ENCODE data around the gene CPT1A. TPM values are rescaled to one million over a fixed set of nuclear protein-coding genes. Genes with fewer than 3 reads are reported as not detected.
"Not testable (repeated sequence)": the region's sequence is repeated elsewhere in the genome, so short reads cannot be mapped to it uniquely, and the experiment has no call there.

Gene CPT1A
- total RNA-seq, 2 experiments from 2014 or later = 15.3 to 16.1 TPM

DNA sequence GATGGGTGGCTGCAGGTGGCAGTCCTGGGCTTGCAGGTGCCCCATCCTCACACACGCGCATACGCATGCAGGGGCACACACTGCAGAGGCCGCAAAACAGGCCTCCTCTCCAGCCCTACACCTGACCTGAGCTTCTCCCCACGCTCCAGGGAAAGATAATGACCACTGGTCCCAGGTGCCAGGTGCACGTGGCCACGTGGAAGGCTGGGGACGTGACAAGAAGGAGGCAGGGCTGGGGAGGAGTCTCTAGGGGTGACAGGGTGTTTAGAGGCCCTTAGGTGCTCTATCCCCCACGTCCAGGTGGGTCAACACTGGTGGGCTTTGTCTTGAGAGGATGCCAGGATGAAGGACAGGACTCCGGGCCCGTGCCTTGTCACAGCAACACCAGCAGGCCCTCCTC, 23.5 kb upstream of the CPT1A start:
- Mint-ChIP-seq H3K4me3 (no peak overlapping the region), H3K27ac (no peak overlapping the region), H3K4me1 (ENCODE audit: low read depth) (peaks cover 10% of the 10 kb centered on the region), H3K9me3 (peaks cover 4% of the 10 kb centered on the region), H3K27me3 (ENCODE audit: low read depth) (peaks cover 14% of the 10 kb centered on the region), H3K36me3 (ENCODE audit: low read depth) (peaks cover 3% of the 10 kb centered on the region)
- intact Hi-C loops (cut with micrococcal nuclease) = no loop called here
- CTCF ChIA-PET = no interaction called here
- DNase-seq = no peak

DNA sequence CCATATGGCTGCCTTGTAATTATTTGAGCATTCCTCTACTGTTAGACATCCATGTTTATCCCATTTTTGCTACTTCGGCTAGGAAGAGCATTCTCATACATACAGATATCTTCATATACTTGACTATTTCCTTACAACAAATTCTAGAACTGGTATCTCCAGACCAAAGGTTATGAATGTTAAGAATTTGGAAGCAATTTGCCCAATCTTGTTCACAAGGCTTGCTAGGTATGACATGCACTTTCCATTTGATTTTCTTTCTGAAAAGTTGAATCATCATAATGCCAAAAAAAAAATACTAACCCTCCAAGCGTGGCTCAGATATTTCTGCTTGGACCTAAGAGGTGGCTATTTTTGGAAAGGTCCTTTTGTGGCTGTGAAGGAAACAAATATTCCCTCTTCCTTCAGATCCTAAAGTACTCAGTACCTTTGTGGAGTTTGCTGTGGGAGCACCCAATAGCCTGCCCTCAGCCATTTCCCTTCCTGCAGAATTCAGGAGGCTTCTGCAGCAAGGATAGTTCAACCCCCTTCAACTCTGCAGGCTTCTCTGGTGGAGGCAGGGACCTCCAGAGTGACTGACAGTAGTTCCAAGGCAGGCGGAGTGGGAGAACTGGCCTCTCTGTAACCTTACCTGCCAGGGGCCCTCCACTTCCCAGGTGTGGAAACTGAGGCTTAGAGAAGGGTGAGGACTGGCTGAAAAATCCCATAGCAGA, 22.0 kb upstream of the CPT1A start:
- H3K4me3 Mint-ChIP-seq = no peak overlapping the region
- no peaks in the 10 kb centered on the region for H3K4me1 Mint-ChIP-seq (ENCODE audit: low read depth)
- peaks cover 4% of the 10 kb centered on the region for H3K9me3 Mint-ChIP-seq
- peaks cover 3% of the 10 kb centered on the region for H3K36me3 Mint-ChIP-seq (ENCODE audit: low read depth)
- CTCF ChIA-PET = interaction anchor here (0.6 kb wide), 2 partner anchors 13 to 844 kb away, joined by 3 read pairs; no protein-coding TSS in a partner anchor
- no peak overlapping the region for H3K27ac Mint-ChIP-seq
- DNase-seq = no peak
- peaks cover 3% of the 10 kb centered on the region for H3K27me3 Mint-ChIP-seq (ENCODE audit: low read depth)
- intact Hi-C loops (cut with micrococcal nuclease) = no loop called here

DNA sequence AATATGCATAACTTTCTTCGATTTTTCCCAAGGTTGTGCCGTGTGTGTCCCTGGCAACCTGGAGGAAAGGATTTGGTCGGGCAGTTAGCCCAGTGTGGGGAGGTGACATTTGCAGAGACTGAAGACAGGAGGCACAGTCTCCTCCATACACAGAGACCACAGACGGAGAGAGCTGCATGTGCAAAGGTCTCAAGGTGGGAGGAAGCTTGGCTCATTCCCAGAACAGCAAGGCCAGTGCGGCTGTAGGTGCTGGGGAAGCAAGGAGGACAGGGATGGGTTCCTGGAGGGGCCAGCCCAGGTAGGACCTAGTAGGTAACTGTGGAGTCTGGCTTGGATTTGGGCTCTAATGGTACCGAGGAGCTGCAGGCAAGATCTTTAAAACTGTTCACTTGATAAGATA, 20.7 kb upstream of the CPT1A start:
- CTCF ChIA-PET = no interaction called here
- peaks cover 3% of the 10 kb centered on the region for H3K36me3 Mint-ChIP-seq (ENCODE audit: low read depth)
- H3K4me1 Mint-ChIP-seq (ENCODE audit: low read depth) = no peaks in the 10 kb centered on the region
- intact Hi-C loops (cut with micrococcal nuclease) = no loop called here
- H3K27ac Mint-ChIP-seq = no peak overlapping the region
- H3K4me3 Mint-ChIP-seq = no peak overlapping the region
- no peaks in the 10 kb centered on the region for H3K27me3 Mint-ChIP-seq (ENCODE audit: low read depth)
- peaks cover 4% of the 10 kb centered on the region for H3K9me3 Mint-ChIP-seq
- DNase-seq = no peak

DNA sequence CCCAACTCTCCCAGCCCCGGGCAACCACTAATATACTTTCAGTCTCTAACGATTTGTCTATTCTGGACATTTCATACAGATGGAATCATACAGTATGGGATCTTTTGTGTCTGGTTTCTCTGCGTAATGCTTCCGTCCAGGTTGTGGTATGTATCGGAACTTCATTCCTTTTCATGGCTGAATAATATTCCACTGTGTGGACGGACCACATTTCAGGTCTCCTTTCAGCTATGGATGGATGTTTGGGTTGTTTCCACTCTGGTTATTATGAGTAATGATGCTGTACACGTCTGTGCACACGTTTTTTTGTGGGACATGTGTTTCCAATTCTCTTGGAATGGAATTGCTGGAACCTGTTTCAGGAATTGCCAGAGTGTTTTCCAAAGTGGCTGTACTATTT, 17.4 kb upstream of the CPT1A start:
- Mint-ChIP-seq H3K27ac (no peak overlapping the region), H3K4me1 (ENCODE audit: low read depth) (peaks cover 4% of the 10 kb centered on the region)
- CTCF ChIA-PET = interaction anchor here (0.7 kb wide), 1 partner anchor 434 kb away, joined by 4 read pairs; no protein-coding TSS in a partner anchor

DNA sequence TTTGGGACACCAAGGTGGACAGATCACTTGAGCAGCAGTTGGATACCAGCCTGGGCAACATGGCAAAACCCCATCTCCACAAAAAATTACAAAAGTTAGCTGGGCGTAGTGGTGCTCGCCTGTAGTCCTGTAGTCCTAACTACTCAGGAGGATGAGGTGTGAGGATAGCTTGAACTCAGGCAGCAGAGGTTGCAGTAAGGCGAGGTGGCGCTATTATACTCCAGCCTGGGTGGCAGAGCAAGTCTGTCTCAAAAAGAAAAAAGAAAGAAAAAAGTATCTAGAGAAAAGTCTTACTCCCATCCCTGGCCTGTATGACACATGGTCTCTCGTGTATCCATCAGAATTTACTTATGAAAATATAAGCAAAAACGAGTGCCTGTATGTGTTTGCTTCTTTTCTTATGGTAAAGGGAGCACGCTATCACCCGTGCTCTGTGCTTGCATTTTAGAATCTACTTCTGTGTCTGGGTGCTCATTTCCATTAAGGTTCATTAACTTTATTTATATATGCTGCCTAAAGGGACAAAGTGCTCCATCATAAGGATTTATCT, 15.4 kb upstream of the CPT1A start:
- intact Hi-C loops (cut with micrococcal nuclease) = no loop called here
- peaks cover 4% of the 10 kb centered on the region for H3K4me1 Mint-ChIP-seq (ENCODE audit: low read depth)
- no peaks in the 10 kb centered on the region for H3K9me3 Mint-ChIP-seq

More for the DNA sequence above, 17.4 kb upstream of the CPT1A start:
- peaks cover 4% of the 10 kb centered on the region for H3K9me3 Mint-ChIP-seq
- no peak overlapping the region for H3K4me3 Mint-ChIP-seq
- H3K36me3 Mint-ChIP-seq (ENCODE audit: low read depth) = peaks cover 2% of the 10 kb centered on the region
- no peak for DNase-seq
- peaks cover 7% of the 10 kb centered on the region for H3K27me3 Mint-ChIP-seq (ENCODE audit: low read depth)
- intact Hi-C loops (cut with micrococcal nuclease) = no loop called here

DNA sequence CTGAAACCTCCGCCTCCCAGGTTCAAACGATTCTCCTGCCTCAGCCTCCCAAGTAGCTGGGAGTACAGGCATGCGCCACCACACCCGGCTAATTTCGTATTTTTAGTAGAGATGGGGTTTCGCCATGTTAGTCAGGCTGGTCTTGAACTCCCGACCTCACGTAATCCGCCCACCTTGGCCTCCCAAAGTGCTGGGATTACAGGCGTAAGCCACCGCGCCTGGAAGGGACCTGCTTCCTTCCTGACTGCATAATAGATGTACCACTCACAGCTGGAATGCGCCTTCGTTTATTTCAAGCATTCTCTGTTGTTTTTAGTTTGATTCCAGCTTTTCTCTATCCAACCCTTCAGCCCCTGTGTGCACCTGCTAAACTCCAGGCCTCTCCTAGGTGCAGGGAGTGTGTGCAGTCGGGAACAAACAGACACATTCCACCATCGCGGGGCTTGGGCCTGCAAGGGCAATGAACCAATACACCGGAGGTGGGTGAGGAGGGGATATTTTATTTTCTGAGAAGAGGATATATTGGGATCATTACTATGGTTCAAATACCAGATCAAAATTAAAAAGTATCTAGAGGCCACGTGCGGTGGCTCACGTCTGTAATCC, 14.8 kb upstream of the CPT1A start:
- H3K36me3 Mint-ChIP-seq (ENCODE audit: low read depth); H3K27ac Mint-ChIP-seq; intact Hi-C loops (cut with micrococcal nuclease); H3K9me3 Mint-ChIP-seq; DNase-seq; H3K4me1 Mint-ChIP-seq (ENCODE audit: low read depth); H3K4me3 Mint-ChIP-seq: not testable (repeated sequence)
- peaks cover 19% of the 10 kb centered on the region for H3K27me3 Mint-ChIP-seq (ENCODE audit: low read depth)
- CTCF ChIA-PET = interaction anchor here (0.6 to 0.7 kb wide), 2 partner anchors 18 to 55 kb away, joined by 3 to 4 read pairs; no protein-coding TSS in a partner anchor

More for the DNA sequence above, 15.4 kb upstream of the CPT1A start:
- H3K27ac Mint-ChIP-seq = no peak overlapping the region
- CTCF ChIA-PET = interaction anchor here (0.6 kb wide), 1 partner anchor 19 kb away, joined by 3 read pairs; no protein-coding TSS in a partner anchor
- no peak for DNase-seq
- H3K27me3 Mint-ChIP-seq (ENCODE audit: low read depth) = peaks cover 19% of the 10 kb centered on the region
- H3K4me3 Mint-ChIP-seq = no peak overlapping the region
- no peaks in the 10 kb centered on the region for H3K36me3 Mint-ChIP-seq (ENCODE audit: low read depth)

DNA sequence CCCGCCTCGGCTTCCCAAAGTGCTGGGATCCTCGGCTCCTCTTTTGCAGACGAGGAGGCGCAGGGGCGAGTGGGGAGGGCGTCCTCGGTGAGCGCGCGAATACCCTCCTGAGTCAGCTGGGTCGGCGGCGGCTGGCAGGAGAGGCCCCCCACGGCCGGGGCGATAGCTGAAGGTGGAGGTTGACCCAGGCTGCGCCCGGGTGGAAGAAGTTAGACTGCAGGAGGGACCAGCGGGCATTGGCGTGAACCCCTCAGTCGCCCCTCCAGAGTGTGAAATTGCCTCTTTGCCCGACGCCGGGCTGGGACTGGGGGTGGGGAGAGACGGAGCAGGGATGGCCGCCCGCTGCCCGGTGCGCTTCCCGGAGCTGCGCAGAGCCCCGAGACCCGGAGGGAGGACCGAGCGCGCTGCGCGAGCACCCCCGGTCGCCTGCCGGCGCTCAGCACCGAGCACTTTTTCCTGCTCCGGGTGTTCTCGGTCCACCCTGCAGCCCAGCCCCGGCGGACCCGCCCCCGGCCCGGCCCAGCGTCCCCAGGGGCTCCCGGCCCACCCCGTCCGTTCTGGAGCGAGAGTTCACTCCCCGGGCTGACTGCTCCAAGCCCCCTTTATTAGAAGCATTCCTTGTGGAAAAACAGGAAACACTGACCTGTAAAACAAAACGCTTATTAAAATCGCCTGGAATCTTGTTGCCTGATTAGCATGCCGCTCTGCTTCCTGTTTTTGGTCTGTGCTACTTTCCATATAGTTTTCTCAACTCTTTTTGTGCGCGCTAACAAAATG, 13.7 kb upstream of the CPT1A start:
- Mint-ChIP-seq H3K36me3 (ENCODE audit: low read depth) (no peaks in the 10 kb centered on the region), H3K27me3 (ENCODE audit: low read depth) (peaks cover 19% of the 10 kb centered on the region), H3K4me3 (peak overlapping the region; percentile 52), H3K4me1 (ENCODE audit: low read depth) (peaks cover 4% of the 10 kb centered on the region), H3K9me3 (no peaks in the 10 kb centered on the region), H3K27ac (no peak overlapping the region)
- intact Hi-C loops (cut with micrococcal nuclease) = no loop called here
- peak; percentile 20 for DNase-seq
- CTCF ChIA-PET = interaction anchor here (1.0 kb wide), 1 partner anchor 11 kb away, joined by 3 read pairs; no protein-coding TSS in a partner anchor

DNA sequence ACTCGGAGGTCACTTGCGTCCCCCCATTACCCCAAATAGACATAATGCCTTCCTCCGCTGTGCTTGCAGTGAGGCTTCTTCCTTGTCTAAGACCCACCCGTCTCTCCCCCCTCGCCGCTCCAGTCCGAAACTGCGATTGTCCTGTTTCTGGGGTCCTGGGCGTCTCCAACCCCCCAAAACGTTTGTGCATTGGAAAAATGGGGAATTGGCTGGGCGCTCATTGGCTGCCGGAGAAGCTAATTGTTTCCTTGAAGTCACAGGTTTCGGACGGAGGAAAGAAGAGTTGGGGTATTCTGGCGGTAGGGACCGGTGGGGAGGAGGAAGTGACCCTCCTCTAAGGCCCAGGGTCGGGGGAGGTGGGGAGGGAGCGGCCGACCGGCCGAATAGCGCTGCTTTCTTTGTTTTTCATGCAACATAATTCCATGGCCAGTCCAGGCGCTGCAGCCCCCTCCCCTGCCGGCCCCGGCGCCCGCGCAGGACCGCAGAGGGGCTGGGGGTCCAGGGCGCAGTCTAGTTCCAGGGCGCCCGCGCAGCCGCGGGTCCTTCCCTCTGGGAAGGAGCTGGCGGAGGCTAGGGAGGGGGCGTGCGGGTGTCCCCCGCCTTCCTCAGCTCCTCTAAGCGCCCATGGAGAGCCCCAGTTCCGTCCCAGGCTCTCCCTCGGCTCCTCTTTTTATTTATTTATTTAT, 12.7 kb upstream of the CPT1A start:
- Mint-ChIP-seq H3K27ac (no peak overlapping the region), H3K27me3 (ENCODE audit: low read depth) (peaks cover 19% of the 10 kb centered on the region), H3K36me3 (ENCODE audit: low read depth) (no peaks in the 10 kb centered on the region), H3K4me3 (no peak overlapping the region), H3K9me3 (no peaks in the 10 kb centered on the region), H3K4me1 (ENCODE audit: low read depth) (peaks cover 4% of the 10 kb centered on the region)
- intact Hi-C loops (cut with micrococcal nuclease) = no loop called here
- no peak for DNase-seq
- CTCF ChIA-PET = interaction anchor here (0.7 to 1.0 kb wide), 2 partner anchors 10 to 56 kb away, joined by 3 to 4 read pairs; no protein-coding TSS in a partner anchor

DNA sequence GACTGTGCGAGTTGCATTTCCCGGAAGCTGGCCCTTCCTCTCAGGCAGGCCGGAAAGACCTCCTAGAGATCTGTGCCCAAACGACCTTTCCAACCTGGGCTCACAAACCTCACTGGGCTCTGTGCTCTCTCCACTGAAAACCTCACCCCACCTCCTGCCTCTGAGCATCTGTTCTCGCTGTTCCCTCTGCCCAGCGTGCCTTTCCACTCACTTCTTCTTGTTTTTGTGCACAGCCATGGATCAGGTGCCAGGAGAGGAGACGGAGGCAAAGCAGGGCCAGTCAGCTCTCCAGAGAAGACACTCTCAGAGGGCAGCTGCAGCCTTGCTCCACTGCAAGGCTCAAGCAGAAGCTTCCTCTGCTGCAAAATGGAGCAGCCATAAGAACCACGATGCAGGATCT, 10.9 kb upstream of the CPT1A start:
- CTCF ChIA-PET = interaction anchor here (1.4 kb wide), 1 partner anchor 9 kb away, joined by 6 read pairs; no protein-coding TSS in a partner anchor
- intact Hi-C loops (cut with micrococcal nuclease) = no loop called here
- H3K4me1 Mint-ChIP-seq (ENCODE audit: low read depth) = peaks cover 4% of the 10 kb centered on the region
- no peak for DNase-seq
- no peak overlapping the region for H3K27ac Mint-ChIP-seq
- no peak overlapping the region for H3K4me3 Mint-ChIP-seq
- no peaks in the 10 kb centered on the region for H3K36me3 Mint-ChIP-seq (ENCODE audit: low read depth)
- peaks cover 19% of the 10 kb centered on the region for H3K27me3 Mint-ChIP-seq (ENCODE audit: low read depth)
- no peaks in the 10 kb centered on the region for H3K9me3 Mint-ChIP-seq

DNA sequence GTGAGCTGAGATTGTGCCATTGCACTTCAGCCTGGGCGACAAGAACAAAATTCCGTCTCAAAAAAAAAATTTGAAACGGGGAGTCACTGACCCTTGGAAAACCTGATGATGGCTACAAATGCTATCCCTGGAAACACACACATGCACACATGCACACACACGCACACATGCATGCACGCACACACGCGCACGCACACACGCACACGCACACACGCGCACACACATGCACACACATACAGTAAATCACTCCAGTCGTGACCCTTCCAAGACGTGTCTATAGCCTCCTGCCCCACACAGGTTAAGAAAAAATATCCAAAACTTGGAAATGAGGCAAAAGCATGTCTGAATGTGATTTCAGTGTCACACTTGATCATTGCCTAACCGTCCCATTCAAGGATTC, 6.7 kb upstream of the CPT1A start:
- no peaks in the 10 kb centered on the region for H3K36me3 Mint-ChIP-seq (ENCODE audit: low read depth)
- CTCF ChIA-PET = no interaction called here
- H3K27me3 Mint-ChIP-seq (ENCODE audit: low read depth) = peaks cover 6% of the 10 kb centered on the region
- no peak overlapping the region for H3K4me3 Mint-ChIP-seq
- intact Hi-C loops (cut with micrococcal nuclease) = no loop called here
- H3K9me3 Mint-ChIP-seq = no peaks in the 10 kb centered on the region
- no peak overlapping the region for H3K27ac Mint-ChIP-seq
- peaks cover 4% of the 10 kb centered on the region for H3K4me1 Mint-ChIP-seq (ENCODE audit: low read depth)
- DNase-seq = no peak

DNA sequence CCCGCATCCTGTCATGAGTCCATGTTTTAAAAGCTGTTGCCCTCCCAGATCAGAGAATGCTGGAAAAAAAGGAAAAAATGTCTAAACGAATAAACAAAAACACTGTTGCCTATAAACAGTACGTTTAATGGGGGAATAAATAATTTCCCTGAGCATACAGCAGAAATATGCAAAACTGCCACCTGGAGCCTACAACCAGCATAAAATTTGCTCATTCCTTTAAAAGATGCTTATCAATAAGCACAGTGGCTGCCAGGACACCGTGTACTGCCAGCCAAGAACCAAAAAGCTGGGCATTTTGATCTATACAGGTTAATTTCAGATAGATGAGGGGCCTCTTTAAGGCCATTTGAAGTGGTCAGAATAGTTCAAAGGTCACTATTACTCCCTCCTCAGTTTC, 5.7 kb upstream of the CPT1A start:
- Mint-ChIP-seq H3K4me3 (no peak overlapping the region), H3K4me1 (ENCODE audit: low read depth) (peaks cover 10% of the 10 kb centered on the region), H3K27ac (no peak overlapping the region), H3K36me3 (ENCODE audit: low read depth) (no peaks in the 10 kb centered on the region), H3K27me3 (ENCODE audit: low read depth) (no peaks in the 10 kb centered on the region), H3K9me3 (no peaks in the 10 kb centered on the region)
- DNase-seq = no peak
- CTCF ChIA-PET = interaction anchor here (1.2 kb wide), 1 partner anchor 264 kb away, joined by 3 read pairs; no protein-coding TSS in a partner anchor
- intact Hi-C loops (cut with micrococcal nuclease) = no loop called here
